ENCODE measurements around the gene DEFB112.

DEFB112 gene

DNA sequence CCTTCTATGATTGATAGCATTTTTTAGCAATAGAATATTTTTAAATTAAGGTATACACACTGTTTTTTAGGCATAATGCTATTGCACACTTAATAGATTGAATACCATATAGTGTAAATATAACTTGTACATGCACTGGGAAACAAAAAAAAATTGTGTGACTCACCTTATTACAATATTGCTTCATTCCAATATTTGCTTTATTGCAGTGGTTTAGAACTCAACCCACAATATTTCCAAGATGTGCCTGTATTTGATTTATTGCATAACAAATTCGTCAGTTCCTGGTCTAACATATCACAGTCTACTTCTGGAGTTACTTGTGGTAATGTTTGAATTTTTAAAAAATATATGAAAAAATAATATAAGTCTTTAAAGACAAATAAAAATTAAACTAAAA is 41.9 kb upstream of the DEFB112 start:
- no peak for TF ChIP-seq CTCF (IDR thresholded peaks at IDR 0.05; ENCODE audit: low read depth, low read length)
- peak in 1 of 2 donors; percentile 43 for DNase-seq (ENCODE audit: low read depth in 2 of 2)
- no peak overlapping the region for H3K4me3 ChIP-seq (replicated peaks in 1 of 2; ENCODE audit: low read depth in 2 of 2, low read length in 2 of 2)

- no peak overlapping the region for H3K4me3 ChIP-seq (replicated peaks in 1 of 2; ENCODE audit: low read depth in 2 of 2, low read length in 2 of 2)
- no peak for DNase-seq (ENCODE audit: low read depth in 2 of 2)
- TF ChIP-seq CTCF (IDR thresholded peaks at IDR 0.05; ENCODE audit: low read depth, low read length), result no peak
Measured at GRCh38 chr6:50089911-50090310, 40.2 kb upstream of the DEFB112 start.

DNA sequence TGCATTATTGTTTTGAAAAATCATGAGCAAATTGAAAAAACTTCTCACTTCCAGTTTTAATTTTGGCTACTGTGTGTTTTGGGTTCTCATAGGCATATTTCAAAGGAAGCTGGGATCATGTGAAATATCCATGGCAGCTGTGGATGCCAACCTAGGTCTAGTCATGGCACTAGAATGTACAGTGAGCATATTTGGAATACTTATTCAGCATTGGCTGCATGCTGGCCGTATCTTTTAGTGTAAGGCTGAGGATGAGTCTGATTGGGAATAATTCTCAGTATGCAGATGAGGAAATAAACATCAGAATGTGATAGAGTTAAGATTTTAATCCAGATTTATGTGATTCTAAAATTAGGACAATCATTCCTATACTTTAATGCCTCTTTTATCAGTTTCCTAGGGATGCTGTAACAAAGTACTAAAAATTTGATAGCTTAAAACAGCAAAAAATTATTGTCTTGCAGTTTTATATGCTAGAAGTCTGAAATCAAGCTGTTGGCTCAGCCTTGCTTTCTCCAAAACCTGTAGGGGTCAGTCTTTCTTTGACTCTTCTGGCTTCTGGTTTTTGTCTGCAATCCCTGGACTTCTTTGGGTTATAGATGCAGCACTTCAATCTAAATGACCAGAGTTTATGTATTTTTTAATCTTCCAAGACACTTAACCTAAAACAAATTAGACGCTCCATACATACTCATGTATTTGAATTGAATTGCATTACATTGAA is 37.7 kb upstream of the DEFB112 start:
- no peak for TF ChIP-seq CTCF (IDR thresholded peaks at IDR 0.05; ENCODE audit: low read depth, low read length)
- no peak overlapping the region for H3K4me3 ChIP-seq (replicated peaks in 1 of 2; ENCODE audit: low read depth in 2 of 2, low read length in 2 of 2)
- peak; percentile 2 to 62 for DNase-seq (ENCODE audit: low read depth in 2 of 2)

- DNase-seq (ENCODE audit: low read depth in 2 of 2), result no peak
- no peak overlapping the region for H3K4me3 ChIP-seq (replicated peaks in 1 of 2; ENCODE audit: low read depth in 2 of 2, low read length in 2 of 2)
- TF ChIP-seq CTCF (IDR thresholded peaks at IDR 0.05; ENCODE audit: low read depth, low read length), result no peak
Measured at GRCh38 chr6:50077385-50077784, 27.7 kb upstream of the DEFB112 start.

GRCh38 chr6:50076431-50076830 is 26.7 kb upstream of the DEFB112 start:
- DNase-seq (ENCODE audit: low read depth in 2 of 2), result no peak
- no peak for TF ChIP-seq CTCF (IDR thresholded peaks at IDR 0.05; ENCODE audit: low read depth, low read length)
- no peak overlapping the region for H3K4me3 ChIP-seq (replicated peaks in 1 of 2; ENCODE audit: low read depth in 2 of 2, low read length in 2 of 2)

DNA sequence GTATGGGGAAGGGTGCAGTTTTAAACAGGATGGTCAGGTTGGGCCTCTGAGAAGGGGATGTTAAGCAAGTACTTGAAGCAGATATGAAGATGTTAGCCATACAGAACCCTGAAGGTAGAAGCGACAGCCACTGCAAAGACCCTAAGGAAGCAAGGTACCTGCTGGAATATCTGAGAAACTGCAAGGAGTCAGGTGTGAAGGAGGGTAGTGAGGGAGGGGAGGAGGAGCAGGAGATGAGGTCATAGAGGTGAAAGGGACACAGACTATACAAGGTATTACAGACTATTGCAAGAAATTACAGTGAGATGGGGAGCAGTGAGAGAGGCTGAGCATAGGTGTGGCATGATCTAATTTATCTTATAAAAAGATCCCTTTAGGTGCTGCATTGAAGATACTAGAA is 22.2 kb upstream of the DEFB112 start:
- no peak for TF ChIP-seq CTCF (IDR thresholded peaks at IDR 0.05; ENCODE audit: low read depth, low read length)
- no peak overlapping the region for H3K4me3 ChIP-seq (replicated peaks in 1 of 2; ENCODE audit: low read depth in 2 of 2, low read length in 2 of 2)
- DNase-seq (ENCODE audit: low read depth in 2 of 2), result no peak

- H3K4me3 ChIP-seq (replicated peaks in 1 of 2; ENCODE audit: low read depth in 2 of 2, low read length in 2 of 2), result no peak overlapping the region
- TF ChIP-seq CTCF (IDR thresholded peaks at IDR 0.05; ENCODE audit: low read depth, low read length), result no peak
- DNase-seq (ENCODE audit: low read depth in 2 of 2), result no peak
Measured at GRCh38 chr6:50070101-50070500, 20.4 kb upstream of the DEFB112 start.
